ENCODE measurements around the gene GTPBP3.

DNA sequence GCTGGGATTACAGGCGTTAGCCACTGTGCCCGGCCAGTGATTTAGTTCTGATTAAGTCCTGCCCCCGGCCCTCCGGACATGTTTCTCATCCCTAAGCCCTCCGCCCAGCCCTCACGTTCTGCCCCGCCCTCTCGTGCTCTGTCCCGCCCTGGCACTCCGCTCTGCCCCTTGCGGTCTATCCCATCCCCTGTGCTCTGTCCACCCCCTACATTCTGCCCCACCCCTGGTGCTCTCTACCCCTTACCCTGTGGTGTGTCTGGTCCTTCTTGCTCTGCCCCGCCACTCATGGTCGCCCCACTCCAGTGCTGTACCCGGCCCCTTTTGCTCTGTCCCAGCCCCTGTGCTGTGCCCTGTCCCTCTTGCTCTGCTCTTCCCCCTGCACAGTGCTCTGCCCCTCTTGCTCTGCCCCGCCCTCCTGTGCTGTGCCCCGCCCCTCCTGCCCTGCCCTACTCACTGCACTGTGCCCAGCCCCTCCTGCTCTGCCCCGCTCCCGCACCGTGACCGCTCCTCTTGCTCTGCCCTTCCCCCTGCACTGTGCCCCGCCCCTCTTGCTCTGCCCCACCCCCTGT is 3.0 kb downstream of the GTPBP3 start:
- TF ChIP-seq EZH2 (IDR thresholded peaks at IDR 0.05; ENCODE audit: insufficient read depth, poor library complexity, severe bottlenecking), result no peak
- TF ChIP-seq EZH2phosphoT487 (IDR thresholded peaks at IDR 0.05; ENCODE audit: insufficient read depth, low read depth), result no peak

Data from GM23248 (cell line).